SK-N-SH (cell line): ENCODE measurements around the gene PKD1. TPM values are rescaled to one million over a fixed set of nuclear protein-coding genes. Genes with fewer than 3 reads are reported as not detected.
A peak's percentile ranks its signal among the peaks of the same experiment; 100 is the strongest.

Experiments
- CTCF ChIA-PET: fragments of 300-600, 350-600 bp; formaldehyde crosslinking; extraction: SDS; loops from one replicate; lab custom pipeline; 2021; lab: Yijun Ruan, JAX
- POLR2A ChIA-PET: fragments of 350-600 bp; sonication (Branson Sonifier 250); formaldehyde crosslinking; extraction: SDS; loops from one replicate; lab custom pipeline; 2020; ENCODE audit warnings: antibody characterized with exemption, inconsistent platforms; lab: Yijun Ruan, JAX
- DNase-seq: peaks from one replicate; pipeline ENCODE4 v3.0.0; 2012
- H2AFZ ChIP-seq: fragments of 200-600 bp; sonication (generic); 2 replicates; pipeline ENCODE4 v1.8.1; 2016; ENCODE audit warnings: antibody characterized with exemption, mild to moderate bottlenecking, low read depth
- H3F3A ChIP-seq: fragments of 200-600 bp; sonication (generic); replicated peaks from 2 replicates; pipeline ENCODE3; 2016; ENCODE audit warnings: antibody characterized with exemption, mild to moderate bottlenecking; ENCODE audit not compliant: insufficient read depth
- H3K27ac ChIP-seq, 2 experiments: fragments of 200-500 bp in 1 of 2; fragments of 200-600 bp in 1 of 2; sonication (Bioruptor generic) in 1 of 2; sonication (generic), shearing (Covaris generic) in 1 of 2; 2 replicates each; pipeline versions ENCODE4 v1.5.1 to v1.6.1; 2014 to 2016; ENCODE audit warnings: low read depth in 2 of 2, inconsistent platforms in 1 of 2, low read length in 1 of 2, mild to moderate bottlenecking in 1 of 2, mixed read lengths in 1 of 2
- H3K27me3 ChIP-seq: fragments of 200-600 bp; sonication (generic), shearing (Covaris generic); 2 replicates; pipeline ENCODE4 v1.6.1; 2016; ENCODE audit warnings: mixed run types; ENCODE audit not compliant: insufficient read depth
- H3K36me3 ChIP-seq, 2 experiments: fragments of 200-500 bp in 1 of 2; fragments of 200-600 bp in 1 of 2; sonication (Bioruptor generic) in 1 of 2; sonication (generic) in 1 of 2; replicated peaks in 1 of 2; 2 replicates each; pipeline versions ENCODE3 to v1.5.1; 2014 to 2016; ENCODE audit warnings: low read length in 1 of 2, mild to moderate bottlenecking in 1 of 2; ENCODE audit not compliant: insufficient read depth in 2 of 2, control insufficient read depth in 1 of 2
- H3K4me1 ChIP-seq, 2 experiments: fragments of 200-500 bp in 1 of 2; fragments of 200-600 bp in 1 of 2; sonication (Bioruptor generic) in 1 of 2; sonication (generic), shearing (Covaris generic) in 1 of 2; 2 replicates each; pipeline versions ENCODE4 v1.5.1 to v1.6.1; 2014 to 2016; ENCODE audit warnings: low read depth in 1 of 2, low read length in 1 of 2, mixed run types in 1 of 2; ENCODE audit not compliant: insufficient read depth in 2 of 2, control insufficient read depth in 1 of 2
- H3K4me2 ChIP-seq: fragments of 200-600 bp; sonication (generic), shearing (Covaris generic); 2 replicates; pipeline ENCODE4 v1.6.1; 2017; ENCODE audit warnings: mixed run types
- H3K4me3 ChIP-seq, 2 experiments: fragments of 200-500 bp in 1 of 2; fragments of 200-600 bp in 1 of 2; sonication (Bioruptor generic) in 1 of 2; sonication (generic), shearing (Covaris generic) in 1 of 2; 2 replicates each; pipeline versions ENCODE4 v1.5.1 to v1.8.1; 2014 to 2016; ENCODE audit warnings: low read depth in 2 of 2, inconsistent platforms in 1 of 2, low read length in 1 of 2, mild to moderate bottlenecking in 1 of 2, mixed read lengths in 1 of 2, moderate library complexity in 1 of 2
- H3K79me2 ChIP-seq: fragments of 200-600 bp; sonication (generic); 2 replicates; pipeline ENCODE4 v1.8.1; 2017; ENCODE audit warnings: mild to moderate bottlenecking; ENCODE audit not compliant: insufficient read depth
- H3K9ac ChIP-seq: fragments of 200-600 bp; sonication (generic); 2 replicates; pipeline ENCODE4 v1.6.1; 2017; ENCODE audit warnings: mixed run types
- H3K9me2 ChIP-seq: fragments of 200-600 bp; sonication (generic); 2 replicates; pipeline ENCODE4 v1.6.1; 2017; ENCODE audit warnings: mixed run types
- H3K9me3 ChIP-seq: fragments of 200-600 bp; sonication (generic); 2 replicates; pipeline ENCODE4 v1.6.1; 2017; ENCODE audit warnings: mixed run types, mild to moderate bottlenecking, moderate library complexity
- H4K20me1 ChIP-seq: fragments of 200-600 bp; sonication (generic); 2 replicates; pipeline ENCODE4 v1.6.1; 2017; ENCODE audit warnings: mild to moderate bottlenecking, mixed run types; ENCODE audit not compliant: insufficient read depth
- CTCF ChIP-seq: fragments of 200-600 bp; sonication (generic); IDR thresholded peaks from 2 replicates; pipeline ENCODE4 v1.6.1; 2017; ENCODE audit warnings: antibody characterized with exemption, mild to moderate bottlenecking, moderate library complexity
- ELF1 ChIP-seq: IDR thresholded peaks from 2 replicates; pipeline ENCODE4 v1.4.0; 2012
- EZH2phosphoT487 ChIP-seq: fragments of 200-600 bp; sonication (generic); IDR thresholded peaks from 2 replicates; pipeline ENCODE4 v1.6.1; 2017; ENCODE audit warnings: low read depth, mixed run types, mild to moderate bottlenecking, antibody characterized with exemption, moderate library complexity, borderline replicate concordance
- FOXM1 ChIP-seq: IDR thresholded peaks from 2 replicates; pipeline ENCODE4 v1.4.0; 2012; ENCODE audit warnings: low read depth, mild to moderate bottlenecking
- GABPA ChIP-seq: IDR thresholded peaks from 2 replicates; pipeline ENCODE4 v1.4.0; 2012; ENCODE audit warnings: low read depth, mild to moderate bottlenecking
- GATA2 ChIP-seq: sonication (generic); formaldehyde crosslinking; IDR thresholded peaks from 2 replicates; pipeline ENCODE4 v1.5.0; 2020; ENCODE audit warnings: mild to moderate bottlenecking, missing genetic modification reagents
- JUND ChIP-seq: IDR thresholded peaks from 2 replicates; pipeline ENCODE4 v1.4.0; 2012
- MEF2A ChIP-seq: IDR thresholded peaks from 2 replicates; pipeline ENCODE4 v1.4.0; 2012; ENCODE audit warnings: low read depth, borderline replicate concordance
- MXI1 ChIP-seq: IDR thresholded peaks from 2 replicates; pipeline ENCODE4 v1.6.1; 2012; ENCODE audit warnings: mild to moderate bottlenecking, low read depth, low read length, improper control_type of control experiment
- NFIC ChIP-seq: IDR thresholded peaks from 2 replicates; pipeline ENCODE4 v1.4.0; 2012; ENCODE audit warnings: borderline replicate concordance
- NRF1 ChIP-seq: IDR thresholded peaks from 2 replicates; pipeline ENCODE4 v1.6.1; 2012; ENCODE audit warnings: low read depth, mild to moderate bottlenecking, low read length
- PBX3 ChIP-seq: IDR thresholded peaks from 2 replicates; pipeline ENCODE4; 2012
- POLR2AphosphoS5 ChIP-seq: IDR thresholded peaks from 2 replicates; pipeline ENCODE4 v1.6.1; 2012; ENCODE audit warnings: low read depth, low read length
- RCOR1 ChIP-seq: fragments of 150-350 bp; IDR thresholded peaks from 2 replicates; pipeline ENCODE4 v1.6.1; 2017; ENCODE audit warnings: antibody characterized with exemption, low read length
- REST ChIP-seq: IDR thresholded peaks from 2 replicates; pipeline ENCODE4 v1.6.1; 2012; ENCODE audit warnings: mild to moderate bottlenecking, low read depth, low read length, moderate library complexity
- RXRA ChIP-seq: IDR thresholded peaks from 2 replicates; pipeline ENCODE4 v1.4.0; 2012; ENCODE audit warnings: low read depth, mild to moderate bottlenecking, borderline replicate concordance
- TEAD4 ChIP-seq: IDR thresholded peaks from 2 replicates; pipeline ENCODE4 v1.4.0; 2012; ENCODE audit warnings: mild to moderate bottlenecking, borderline replicate concordance; ENCODE audit not compliant: insufficient read depth
- USF2 ChIP-seq: fragments of 150-350 bp; IDR thresholded peaks from 2 replicates; pipeline ENCODE4 v1.6.1; 2017; ENCODE audit warnings: antibody characterized with exemption, low read length, low read depth, borderline replicate concordance
- WGBS: methylation state at CpG from one replicate; pipeline ENCODE4 v1.1.6; 2017; ENCODE audit warnings: low lambda C conversion rate; 5-methylcytosine and 5-hydroxymethylcytosine counted together
- polyA plus RNA-seq, 3 experiments: library from polyadenylated mRNA; depleted of rRNA; stranded (reverse); fragments of >200 nt; gene quantifications; 2 replicates each; pipeline ENCODE4 v1.2.3, GENCODE V29; 2012

PKD1 gene
- polyA plus RNA-seq, 1 of the 3 experiments (the other 2 are of a cell fraction) = 47.4 TPM

GRCh38 chr16:2157480-2158261, 22.0 kb upstream of the PKD1 start:
- peak overlapping the region; percentile 82; the same call in 1 of the 2 replicates for H3K9ac ChIP-seq
- no peak overlapping the region for H3K27ac ChIP-seq
- H3K79me2 ChIP-seq = peaks cover 90% of the 10 kb centered on the region
- H3K36me3 ChIP-seq = peaks cover 17 to 18% of the 10 kb centered on the region in 2 experiments
- WGBS = 89% methylated on average over 21 of the region's 27 CpGs
- ChIA-PET CTCF (no interaction called here), POLR2A (no interaction called here)
- TF ChIP-seq TEAD4 (no peak), FOXM1 (no peak), PBX3 (no peak), GATA2 (no peak), RXRA (no peak), JUND (no peak), CTCF (no peak), MXI1 (no peak), POLR2AphosphoS5 (no peak), NRF1 (no peak), USF2 (no peak), GABPA (no peak), EZH2phosphoT487 (no peak), ELF1 (no peak), MEF2A (no peak), NFIC (no peak), REST (no peak), RCOR1 (no peak)
- H2AFZ ChIP-seq = no peak overlapping the region
- H3K4me3 ChIP-seq = 0 out of 4 replicates have a peak overlapping the region, but pooled peaks of 1 of the 2 experiments have one; percentile 100
- H3K27me3 ChIP-seq = no peaks in the 10 kb centered on the region
- H4K20me1 ChIP-seq = peaks cover 78% of the 10 kb centered on the region
- no peaks in the 10 kb centered on the region for H3K9me3 ChIP-seq
- no peak for DNase-seq
- H3K4me2 ChIP-seq = peak overlapping the region; percentile 95
- peaks cover 15 to 44% of the 10 kb centered on the region in 2 experiments; a peak in 3 of 4 replicates for H3K4me1 ChIP-seq
- peaks cover 11% of the 10 kb centered on the region for H3F3A ChIP-seq
- H3K9me2 ChIP-seq = no peaks in the 10 kb centered on the region
